ENCODE results near the gene KRT20. TPM values are rescaled to one million over a fixed set of nuclear protein-coding genes. Genes with fewer than 3 reads are reported as not detected.
A peak's percentile ranks its signal among the peaks of the same experiment; 100 is the strongest.

The KRT20 gene, protein sequence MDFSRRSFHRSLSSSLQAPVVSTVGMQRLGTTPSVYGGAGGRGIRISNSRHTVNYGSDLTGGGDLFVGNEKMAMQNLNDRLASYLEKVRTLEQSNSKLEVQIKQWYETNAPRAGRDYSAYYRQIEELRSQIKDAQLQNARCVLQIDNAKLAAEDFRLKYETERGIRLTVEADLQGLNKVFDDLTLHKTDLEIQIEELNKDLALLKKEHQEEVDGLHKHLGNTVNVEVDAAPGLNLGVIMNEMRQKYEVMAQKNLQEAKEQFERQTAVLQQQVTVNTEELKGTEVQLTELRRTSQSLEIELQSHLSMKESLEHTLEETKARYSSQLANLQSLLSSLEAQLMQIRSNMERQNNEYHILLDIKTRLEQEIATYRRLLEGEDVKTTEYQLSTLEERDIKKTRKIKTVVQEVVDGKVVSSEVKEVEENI
- total RNA-seq (2016; rRNA removed; fragmentation: Illumina TruSeq; extraction: Trizol): 0.13 and 0.14 TPM in 2 replicates
- not detected in 2 replicates for total RNA-seq (2016; cell fraction: cytosol; rRNA removed; fragmentation: Illumina TruSeq; extraction: Trizol; ENCODE audit: low read depth)
- total RNA-seq (2016; cell fraction: insoluble cytoplasmic fraction; rRNA removed; fragmentation: Illumina TruSeq; extraction: Trizol): 0.31 and 0.32 TPM in 2 replicates
- 0.12 TPM in 1 of 2 replicates, not detected in the other for total RNA-seq (2016; cell fraction: membrane; rRNA removed; fragmentation: Illumina TruSeq; extraction: Trizol)
- not detected in 2 replicates for total RNA-seq (2016; cell fraction: nucleus; rRNA removed; fragmentation: Illumina TruSeq; extraction: Trizol)
- polyA plus RNA-seq (2011; rRNA removed): 0.20 and 1.0 TPM in 2 replicates
- 0.17 and 0.65 TPM in 2 replicates for polyA plus RNA-seq (2011; cell fraction: cytosol; rRNA removed)
- polyA plus RNA-seq (2011; cell fraction: nucleus; rRNA removed): 0.26 and 0.40 TPM in 2 replicates
- 0.47 and 0.69 TPM in 2 replicates for polyA plus RNA-seq (2012)
- 0.06 and 0.15 TPM in 2 replicates for polyA plus RNA-seq (2016; cell fraction: cytosol; fragmentation: Illumina TruSeq; extraction: Trizol; ENCODE audit: low read depth)
- polyA plus RNA-seq (2016; cell fraction: insoluble cytoplasmic fraction; fragmentation: Illumina TruSeq; extraction: Trizol; ENCODE audit: low read depth): 0.31 and 0.36 TPM in 2 replicates
- 0.12 TPM in 1 of 2 replicates, not detected in the other for polyA plus RNA-seq (2016; cell fraction: membrane; fragmentation: Illumina TruSeq; extraction: Trizol; ENCODE audit: low read depth)
- 0.27 TPM in 1 of 2 replicates, not detected in the other for polyA plus RNA-seq (2016; cell fraction: nucleus; fragmentation: Illumina TruSeq; extraction: Trizol; ENCODE audit: insufficient read depth, low read depth)
- 0.19 TPM in 1 of 2 replicates, not detected in the other for polyA minus RNA-seq (2011; rRNA and poly(A)+ RNA removed; ENCODE audit: low replicate concordance)
- polyA minus RNA-seq (2011; cell fraction: cytosol; rRNA and poly(A)+ RNA removed): 0.89 TPM in 1 of 2 replicates, not detected in the other
- 0.26 and 0.87 TPM in 2 replicates for polyA minus RNA-seq (2011; cell fraction: nucleus; rRNA and poly(A)+ RNA removed)
- not detected for Bru-seq, nascent RNA
- BruChase-seq, experiment 1, labeled RNA remaining after a 6-hour chase: percentile 14 among the genes with signal in this experiment
- BruChase-seq, experiment 2, labeled RNA remaining after a 2-hour chase: percentile 12 among the genes with signal in this experiment
- long read RNA-seq, experiment 1: 0 reads
- long read RNA-seq, experiment 2: 0 reads

DNA sequence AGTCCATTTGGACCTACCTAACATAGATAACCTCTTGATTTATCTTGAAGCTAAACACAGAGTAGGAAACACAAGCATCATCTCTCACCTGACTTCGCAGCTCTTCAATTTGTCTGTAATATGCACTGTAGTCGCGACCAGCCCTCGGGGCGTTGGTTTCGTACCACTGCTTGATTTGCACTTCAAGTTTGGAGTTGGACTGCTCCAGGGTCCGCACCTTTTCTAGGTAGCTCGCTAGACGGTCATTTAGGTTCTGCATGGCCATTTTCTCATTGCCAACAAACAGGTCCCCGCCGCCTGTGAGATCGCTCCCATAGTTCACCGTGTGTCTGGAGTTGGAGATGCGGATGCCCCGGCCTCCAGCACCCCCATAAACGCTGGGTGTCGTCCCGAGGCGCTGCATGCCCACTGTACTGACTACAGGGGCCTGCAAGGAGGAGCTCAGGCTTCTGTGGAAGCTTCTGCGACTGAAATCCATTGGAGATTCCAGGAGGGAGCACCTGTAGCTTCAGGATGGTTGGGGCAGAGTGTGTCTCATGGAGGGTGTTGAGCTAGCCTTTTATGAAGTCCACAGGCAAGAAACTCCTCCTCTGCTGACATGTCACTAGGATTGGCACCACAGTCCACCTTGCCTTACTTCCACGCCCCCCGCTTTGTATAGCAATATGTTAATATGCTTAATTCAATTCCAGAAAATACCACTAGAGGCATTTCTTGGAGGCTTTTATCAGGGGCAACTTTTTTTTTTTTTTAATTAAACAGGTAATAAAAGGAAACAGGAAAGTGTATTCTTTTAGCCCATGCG, at the start of gene KRT20:
TSS of gene KRT20 (minus strand) at position 535 of the 805 bp plus-strand sequence. CDS start at position 478, 57 bp downstream.
- DNase-seq (ENCODE audit: low spot score) (no peak), FAIRE-seq (no peak), ATAC-seq (no peak; the same call in 2 of the 3 replicates)
- H2AFZ ChIP-seq (ENCODE audit: low read length): no peak within 1 kb of the TSS
- ChIA-PET POLR2A (no interaction called here), CTCF (ENCODE audit: low intra/inter-chr PET ratio, low total read pairs) (no interaction called here)
- peaks cover 0 to 15% of the 10 kb centered on the region in 2 experiments; a peak in 4 of 5 replicates for H3K27me3 ChIP-seq (ENCODE audit: control insufficient read depth in 1 of 2, insufficient read depth in 2 of 2, low read length in 2 of 2)
- H3K79me2 ChIP-seq (ENCODE audit: insufficient read depth, low read length): no peaks in the 10 kb centered on the region
- H4K20me1 ChIP-seq (ENCODE audit: insufficient read depth, low read length): no peaks in the 10 kb centered on the region
- WGBS (ENCODE audit: low lambda C conversion rate): 55% methylated on average over 23 of the region's 23 CpGs
- H3K4me1 ChIP-seq (ENCODE audit: insufficient read depth, low read length): no peaks in the 10 kb centered on the region
- no peak within 1 kb of the TSS for H3K4me2 ChIP-seq (ENCODE audit: low read depth, low read length)
- no peaks in the 10 kb centered on the region for H3K36me3 ChIP-seq (replicated peaks in 1 of 2; ENCODE audit: control insufficient read depth in 1 of 2, insufficient read depth in 2 of 2, low read length in 2 of 2)
- H3K9ac ChIP-seq (ENCODE audit: insufficient read depth, low read depth, low read length): no peak within 1 kb of the TSS
- intact Hi-C loops (cut with micrococcal nuclease; ENCODE audit: unreplicated experiment) (no loop called here), in situ Hi-C loops (cut with HindIII; ENCODE audit: extremely low pct_ligation_motif_present, low pct_unique_long_range_greater_than_20kb) (no loop called here)
- H3K27ac ChIP-seq (ENCODE audit: extremely low read length, insufficient read depth, low read length): no peak within 1 kb of the TSS
- peak; percentile 56 for TF ChIP-seq CCAR2 (optimal IDR thresholded peaks at IDR 0.05; ENCODE audit: low read depth, low read length)
- TF ChIP-seq, protein P1, sequence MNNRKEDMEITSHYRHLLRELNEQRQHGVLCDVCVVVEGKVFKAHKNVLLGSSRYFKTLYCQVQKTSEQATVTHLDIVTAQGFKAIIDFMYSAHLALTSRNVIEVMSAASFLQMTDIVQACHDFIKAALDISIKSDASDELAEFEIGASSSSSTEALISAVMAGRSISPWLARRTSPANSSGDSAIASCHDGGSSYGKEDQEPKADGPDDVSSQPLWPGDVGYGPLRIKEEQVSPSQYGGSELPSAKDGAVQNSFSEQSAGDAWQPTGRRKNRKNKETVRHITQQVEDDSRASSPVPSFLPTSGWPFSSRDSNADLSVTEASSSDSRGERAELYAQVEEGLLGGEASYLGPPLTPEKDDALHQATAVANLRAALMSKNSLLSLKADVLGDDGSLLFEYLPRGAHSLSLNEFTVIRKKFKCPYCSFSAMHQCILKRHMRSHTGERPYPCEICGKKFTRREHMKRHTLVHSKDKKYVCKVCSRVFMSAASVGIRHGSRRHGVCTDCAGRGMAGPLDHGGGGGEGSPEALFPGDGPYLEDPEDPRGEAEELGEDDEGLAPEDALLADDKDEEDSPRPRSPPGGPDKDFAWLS (CRISPR knock-in tag; IDR thresholded peaks at IDR 0.05; ENCODE audit: borderline replicate concordance): no peak
- no peak within 1 kb of the TSS for H3K4me3 ChIP-seq (replicated peaks in 1 of 3; ENCODE audit: insufficient read depth in 1 of 3, low read depth in 2 of 3, low read length in 3 of 3)
- BruUV-seq (replicated peaks): no TSS peak
- no peaks in the 10 kb centered on the region for H3K9me3 ChIP-seq (ENCODE audit: low read length)

Data from HepG2 (cell line).